Fibroblast of lung (primary cell): ENCODE measurements around the gene P2RX6. TPM values are rescaled to one million over a fixed set of nuclear protein-coding genes. Genes with fewer than 3 reads are reported as not detected.

ENCODE experiments used
- DNase-seq, 2 donors: peaks; one replicate each; pipeline versions ENCODE4 v3.0.0 to v3.0.0-alpha.2; 2010; ENCODE audit warnings: low read depth in 2 of 2
- H2AFZ ChIP-seq: 2 replicates; pipeline ENCODE4 v1.5.1; 2012; ENCODE audit warnings: low read length, control low read depth, inconsistent platforms
- H3K27ac ChIP-seq: 2 replicates; pipeline ENCODE4 v1.5.1; 2011; ENCODE audit warnings: low read length, control low read depth; ENCODE audit not compliant: insufficient read depth
- H3K27me3 ChIP-seq: 2 replicates; pipeline ENCODE4 v1.5.1; 2011; ENCODE audit warnings: mild to moderate bottlenecking, low read length; ENCODE audit not compliant: control insufficient read depth, insufficient read depth
- H3K36me3 ChIP-seq: 2 replicates; pipeline ENCODE4 v1.5.1; 2011; ENCODE audit warnings: low read length; ENCODE audit not compliant: control insufficient read depth, insufficient read depth
- H3K4me1 ChIP-seq: 2 replicates; pipeline ENCODE4 v1.5.1; 2011; ENCODE audit warnings: low read length; ENCODE audit not compliant: control insufficient read depth, insufficient read depth; ENCODE audit errors: extremely low read depth
- H3K4me2 ChIP-seq: 2 replicates; pipeline ENCODE4 v1.5.1; 2011; ENCODE audit warnings: low read length, control low read depth; ENCODE audit not compliant: insufficient read depth; ENCODE audit errors: extremely low read depth
- H3K4me3 ChIP-seq, 4 experiments: fragments of 200-600 bp in 1 of 4; sonication (generic) in 1 of 4; replicated peaks in 1 of 4; 2 replicates each; pipeline ENCODE4 v1.5.1; 2011 to 2016; ENCODE audit warnings: low read length in 4 of 4, low read depth in 3 of 4, mild to moderate bottlenecking in 3 of 4, control low read depth in 2 of 4, inconsistent platforms in 1 of 4, mixed read lengths in 1 of 4; ENCODE audit not compliant: insufficient read depth in 1 of 4; ENCODE audit errors: control extremely low read depth in 1 of 4
- H3K79me2 ChIP-seq: 2 replicates; pipeline ENCODE4 v1.5.1; 2012; ENCODE audit warnings: mild to moderate bottlenecking, low read length, inconsistent platforms; ENCODE audit not compliant: control insufficient read depth, insufficient read depth
- H3K9ac ChIP-seq: 2 replicates; pipeline ENCODE4 v1.5.1; 2011; ENCODE audit warnings: mild to moderate bottlenecking, low read length, control low read depth; ENCODE audit not compliant: insufficient read depth
- H3K9me3 ChIP-seq: 2 replicates; pipeline ENCODE4 v1.5.1; 2012; ENCODE audit warnings: low read depth, low read length; ENCODE audit not compliant: control insufficient read depth, insufficient read depth
- H4K20me1 ChIP-seq: 2 replicates; pipeline ENCODE4 v1.5.1; 2011; ENCODE audit warnings: low read length; ENCODE audit not compliant: control insufficient read depth, insufficient read depth; ENCODE audit errors: extremely low read depth
- EZH2 ChIP-seq: IDR thresholded peaks from 2 replicates; pipeline ENCODE4 v1.5.1; 2012; ENCODE audit warnings: low read length, control low read depth, mild to moderate bottlenecking; ENCODE audit errors: missing control alignments
- polyA plus RNA-seq, 2 donors: library from polyadenylated mRNA; depleted of rRNA in 1 of 2; stranded (reverse) in 1 of 2; unstranded in 1 of 2; fragments of >200 nt; gene quantifications; 2 replicates each; pipeline ENCODE4 v1.2.1, GENCODE V29; 2011 to 2012; ENCODE audit warnings: missing spikeins in 1 of 2
- total RNA-seq: library from RNA; depleted of rRNA; stranded (reverse); fragments of >200 nt; gene quantifications from 2 replicates; pipeline ENCODE4 v1.2.1, GENCODE V29; 2014
- TF ChIP-seq, protein P1 (sequence below), 2 donors: IDR thresholded peaks in 1 of 2; conservative IDR thresholded peaks in 1 of 2; 1 replicate in 1 of 2; 2 replicates in 1 of 2; pipeline ENCODE4 v1.5.1; 2011 to 2012; ENCODE audit warnings: low read length in 2 of 2, control low read depth in 1 of 2, inconsistent platforms in 1 of 2, low read depth in 1 of 2, mild to moderate bottlenecking in 1 of 2

Gene P2RX6
- total and polyA plus RNA-seq, 2 donors (not counting 1 experiment from before 2014, with no cell fraction given), result 3.6 to 17.8 TPM

DNA sequence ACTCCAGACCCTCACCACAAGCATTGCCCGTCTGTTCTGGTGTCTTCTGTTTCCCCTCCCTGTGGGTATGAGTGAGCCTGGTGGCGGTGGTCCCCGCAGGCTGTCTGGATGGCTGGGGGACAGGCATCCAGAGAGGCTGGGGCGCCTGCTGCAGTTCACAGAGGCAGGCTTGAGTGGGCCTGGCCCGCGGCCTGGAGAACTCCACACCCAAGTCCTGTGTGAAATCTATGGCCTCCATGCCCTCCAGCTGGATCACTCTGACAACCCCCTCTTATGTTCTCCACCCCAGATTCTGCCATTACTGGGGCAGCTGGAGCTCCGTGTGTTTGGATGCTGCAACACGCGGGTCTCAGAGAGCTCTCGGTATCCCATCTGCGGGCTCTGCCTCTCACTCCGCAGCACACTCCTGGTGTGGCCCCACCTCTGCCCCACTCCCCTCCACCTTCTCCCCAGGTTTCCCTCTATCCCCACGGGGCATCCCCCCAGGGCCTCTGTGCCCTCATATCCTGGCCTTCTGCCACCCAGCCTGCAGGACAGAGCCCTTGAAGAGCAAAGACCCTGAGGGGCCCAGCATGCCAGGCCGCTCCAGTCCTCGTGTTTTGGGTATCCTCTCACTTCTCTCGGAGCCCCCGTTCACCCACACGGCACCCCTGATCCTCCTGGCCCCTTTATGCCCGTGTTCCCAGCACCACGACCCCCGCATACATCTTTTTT, 62.1 kb downstream of the P2RX6 start:
- no peak for TF ChIP-seq EZH2
- TF ChIP-seq, protein P1, sequence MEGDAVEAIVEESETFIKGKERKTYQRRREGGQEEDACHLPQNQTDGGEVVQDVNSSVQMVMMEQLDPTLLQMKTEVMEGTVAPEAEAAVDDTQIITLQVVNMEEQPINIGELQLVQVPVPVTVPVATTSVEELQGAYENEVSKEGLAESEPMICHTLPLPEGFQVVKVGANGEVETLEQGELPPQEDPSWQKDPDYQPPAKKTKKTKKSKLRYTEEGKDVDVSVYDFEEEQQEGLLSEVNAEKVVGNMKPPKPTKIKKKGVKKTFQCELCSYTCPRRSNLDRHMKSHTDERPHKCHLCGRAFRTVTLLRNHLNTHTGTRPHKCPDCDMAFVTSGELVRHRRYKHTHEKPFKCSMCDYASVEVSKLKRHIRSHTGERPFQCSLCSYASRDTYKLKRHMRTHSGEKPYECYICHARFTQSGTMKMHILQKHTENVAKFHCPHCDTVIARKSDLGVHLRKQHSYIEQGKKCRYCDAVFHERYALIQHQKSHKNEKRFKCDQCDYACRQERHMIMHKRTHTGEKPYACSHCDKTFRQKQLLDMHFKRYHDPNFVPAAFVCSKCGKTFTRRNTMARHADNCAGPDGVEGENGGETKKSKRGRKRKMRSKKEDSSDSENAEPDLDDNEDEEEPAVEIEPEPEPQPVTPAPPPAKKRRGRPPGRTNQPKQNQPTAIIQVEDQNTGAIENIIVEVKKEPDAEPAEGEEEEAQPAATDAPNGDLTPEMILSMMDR (conservative IDR thresholded peaks at IDR 0.05 in 1 of 2, IDR thresholded peaks at IDR 0.05 in 1 of 2; ENCODE audit: low read depth in 1 of 2, low read length in 2 of 2), result no peak
- no peak overlapping the region for H3K4me3 ChIP-seq
- H3K36me3 ChIP-seq, result no peaks in the 10 kb centered on the region
- no peaks in the 10 kb centered on the region for H4K20me1 ChIP-seq
- H3K9ac ChIP-seq, result no peak overlapping the region
- no peak for DNase-seq
- H3K4me2 ChIP-seq, result no peak overlapping the region
- peaks cover 4% of the 10 kb centered on the region for H3K4me1 ChIP-seq
- H3K79me2 ChIP-seq, result no peaks in the 10 kb centered on the region
- H3K27ac ChIP-seq, result no peak overlapping the region
- no peaks in the 10 kb centered on the region for H3K9me3 ChIP-seq
- no peaks in the 10 kb centered on the region for H3K27me3 ChIP-seq
- H2AFZ ChIP-seq, result no peak overlapping the region

Other genes with a start within 250 kb of the P2RX6 start
- gene SERPIND1, start 241.1 kb upstream of the P2RX6 start, total RNA-seq, result not detected in 2 replicates
- 0.03 TPM in 2 replicates for gene SERPIND1, start 241.1 kb upstream of the P2RX6 start, polyA plus RNA-seq
- 32.9 and 40.6 TPM in 2 replicates for gene PI4KA, start 156.4 kb upstream of the P2RX6 start, total RNA-seq
- 26.4 and 34.5 TPM in 2 replicates for gene PI4KA, start 156.4 kb upstream of the P2RX6 start, polyA plus RNA-seq
- gene SNAP29, start 156.2 kb upstream of the P2RX6 start, total RNA-seq, result 9.2 and 10.6 TPM in 2 replicates
- 36.1 and 37.0 TPM in 2 replicates for gene SNAP29, start 156.2 kb upstream of the P2RX6 start, polyA plus RNA-seq
- 39.8 and 45.1 TPM in 2 replicates for gene CRKL, start 97.8 kb upstream of the P2RX6 start, total RNA-seq
- gene CRKL, start 97.8 kb upstream of the P2RX6 start, polyA plus RNA-seq, result 23.8 and 26.0 TPM in 2 replicates
- gene AIFM3, start 47.9 kb upstream of the P2RX6 start, total RNA-seq, result 1.3 and 2.0 TPM in 2 replicates
- gene AIFM3, start 47.9 kb upstream of the P2RX6 start, polyA plus RNA-seq, result 0.14 and 0.15 TPM in 2 replicates
- gene LZTR1, start 32.9 kb upstream of the P2RX6 start, total RNA-seq, result 51.9 and 75.8 TPM in 2 replicates
- 25.1 and 27.4 TPM in 2 replicates for gene LZTR1, start 32.9 kb upstream of the P2RX6 start, polyA plus RNA-seq
- 25.9 and 26.3 TPM in 2 replicates for gene THAP7, start 13.0 kb upstream of the P2RX6 start, total RNA-seq
- 15.7 and 15.8 TPM in 2 replicates for gene THAP7, start 13.0 kb upstream of the P2RX6 start, polyA plus RNA-seq
- 0.26 and 0.83 TPM in 2 replicates for gene SLC7A4, start 17.4 kb downstream of the P2RX6 start, total RNA-seq
- 0.08 and 0.92 TPM in 2 replicates for gene SLC7A4, start 17.4 kb downstream of the P2RX6 start, polyA plus RNA-seq
- gene LRRC74B, start 30.8 kb downstream of the P2RX6 start, total RNA-seq, result under 0.01 TPM in 1 of 2 replicates, not detected in the other
- not detected in 2 replicates for gene LRRC74B, start 30.8 kb downstream of the P2RX6 start, polyA plus RNA-seq